NCI-H69 (cell line): ENCODE measurements around the gene LRBA.

Experiments
- DNase-seq: peaks from one replicate; lab custom pipeline; 2025; lab: John Stamatoyannopoulos, UW

The LRBA gene

GRCh38 chr4:150363721-150364688 is 651.1 kb downstream of the LRBA start:
- DNase-seq, result peak; percentile 41

- peak; percentile 18 for DNase-seq
These were observed 656.4 kb downstream of the LRBA start for GRCh38 chr4:150358691-150359090.

DNA sequence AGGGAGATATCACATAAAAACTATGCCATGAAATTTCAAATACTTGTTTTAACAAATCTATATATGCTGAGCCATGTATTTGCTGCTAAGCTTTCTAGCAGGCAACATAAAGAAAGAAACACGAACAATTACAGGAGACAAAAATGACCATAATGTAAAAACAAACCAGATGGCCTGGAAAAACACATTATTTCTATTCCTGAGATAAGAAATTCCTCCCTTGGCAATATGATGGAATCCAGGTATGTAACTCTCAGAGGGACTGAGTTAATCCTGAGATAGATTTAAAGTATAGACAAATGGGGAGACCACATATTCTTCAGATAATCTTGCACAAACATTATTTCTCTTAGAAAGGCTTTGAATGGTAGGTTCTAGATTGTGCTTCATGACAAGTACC is 657.3 kb downstream of the LRBA start:
- DNase-seq, result no peak

DNA sequence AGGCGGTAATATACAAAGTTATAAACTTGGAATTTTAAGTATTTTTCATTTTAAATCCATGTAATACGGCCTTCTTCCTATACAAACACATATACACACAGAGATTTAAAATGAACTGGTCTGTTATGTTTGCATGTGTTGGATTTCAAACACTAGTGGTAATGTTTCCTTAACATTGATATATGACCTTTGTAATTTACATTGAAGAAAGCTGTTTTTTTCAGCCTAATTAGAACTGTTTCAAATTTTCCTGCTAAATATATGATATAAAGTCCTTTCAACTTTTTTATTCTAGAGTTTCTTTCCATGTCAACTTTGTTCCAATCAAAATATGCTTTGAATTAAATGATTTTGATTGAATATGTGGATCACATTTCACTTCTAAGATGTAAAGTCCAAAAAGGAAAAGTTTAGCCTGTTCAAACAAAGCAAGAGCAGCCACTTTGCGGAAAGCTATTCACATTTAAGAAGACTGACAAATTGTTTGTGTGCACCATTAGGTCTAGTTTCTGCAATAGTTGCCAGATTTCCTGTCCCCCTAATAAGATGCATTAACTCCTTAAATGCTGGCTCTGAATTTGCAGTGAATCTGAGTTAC is 659.1 kb downstream of the LRBA start:
- DNase-seq, result peak; percentile 56

DNA sequence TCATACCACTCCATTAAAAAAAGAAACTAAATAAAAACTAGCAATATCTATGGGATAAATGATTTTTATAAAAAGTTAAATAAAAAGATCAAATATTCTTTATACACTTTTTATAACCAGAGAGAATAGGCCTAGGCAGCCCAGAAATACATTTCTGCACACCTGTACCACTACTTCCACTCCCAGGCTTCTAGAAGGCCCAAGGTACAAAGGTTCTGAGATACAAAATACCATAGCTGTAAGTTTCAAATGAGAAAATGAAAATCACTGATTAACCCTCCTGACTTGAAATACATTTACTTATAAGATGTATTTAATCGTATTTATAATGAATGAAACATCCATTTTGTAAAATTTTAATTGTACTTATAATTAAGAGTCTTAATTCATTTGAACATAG is 659.7 kb downstream of the LRBA start:
- peak; percentile 30 for DNase-seq

DNA sequence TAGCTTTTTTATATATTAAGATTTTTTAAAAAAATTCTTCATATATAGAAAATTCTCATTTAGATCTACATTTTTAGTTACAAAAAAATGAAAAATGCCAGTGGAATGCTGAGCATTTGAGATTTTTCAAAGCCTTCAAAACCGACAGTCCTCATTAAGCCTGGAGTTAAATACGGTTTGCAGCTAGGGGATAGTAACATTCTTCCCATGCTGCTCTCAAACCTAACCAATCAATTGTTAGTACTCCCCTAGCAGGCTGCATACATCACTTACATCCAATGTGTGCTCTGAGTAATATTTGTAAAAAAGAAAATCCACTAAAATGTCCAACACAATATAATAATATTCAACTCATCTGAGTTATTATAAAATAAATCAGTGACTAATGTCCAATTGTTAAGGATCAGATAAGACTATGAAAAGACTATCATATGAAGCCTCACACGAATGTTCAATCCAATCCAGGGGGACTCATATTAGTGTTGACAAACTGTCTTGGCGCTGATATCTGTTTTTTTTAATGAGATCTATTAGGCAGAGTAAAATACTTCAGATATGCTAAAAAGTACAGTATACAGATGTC is 660.8 kb downstream of the LRBA start:
- DNase-seq, result peak; percentile 60

- DNase-seq, result peak; percentile 2
These were observed 667.0 kb downstream of the LRBA start for GRCh38 chr4:150348079-150348478.

DNA sequence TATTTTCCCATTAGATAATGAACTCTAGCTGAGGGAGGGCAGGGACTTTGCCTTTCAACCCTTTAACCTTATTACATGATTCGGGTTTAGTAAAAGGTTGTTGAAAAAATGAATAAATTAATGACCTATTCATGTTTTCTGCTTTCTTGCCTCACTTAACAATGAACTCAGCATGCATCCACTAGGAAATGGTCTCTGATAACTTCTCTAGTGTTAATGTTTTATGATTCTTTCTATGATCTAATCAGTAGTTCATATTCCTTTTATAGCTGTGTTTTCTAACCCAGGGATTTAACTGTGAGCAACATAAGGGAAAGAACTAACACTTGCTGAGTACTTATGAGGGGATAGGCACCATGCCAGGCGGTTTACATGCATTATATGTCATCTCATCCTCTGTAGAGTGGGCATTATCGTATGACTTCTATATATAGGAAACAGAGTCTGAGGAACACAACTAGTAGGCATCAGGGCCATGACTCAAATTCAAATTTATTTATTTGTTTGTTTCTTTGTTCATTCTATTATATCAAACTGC is 669.8 kb downstream of the LRBA start:
- DNase-seq, result peak; percentile 13

GRCh38 chr4:150343796-150344195 is 671.3 kb downstream of the LRBA start:
- DNase-seq, result no peak

GRCh38 chr4:150342945-150343344 is 672.1 kb downstream of the LRBA start:
- DNase-seq, result no peak

DNA sequence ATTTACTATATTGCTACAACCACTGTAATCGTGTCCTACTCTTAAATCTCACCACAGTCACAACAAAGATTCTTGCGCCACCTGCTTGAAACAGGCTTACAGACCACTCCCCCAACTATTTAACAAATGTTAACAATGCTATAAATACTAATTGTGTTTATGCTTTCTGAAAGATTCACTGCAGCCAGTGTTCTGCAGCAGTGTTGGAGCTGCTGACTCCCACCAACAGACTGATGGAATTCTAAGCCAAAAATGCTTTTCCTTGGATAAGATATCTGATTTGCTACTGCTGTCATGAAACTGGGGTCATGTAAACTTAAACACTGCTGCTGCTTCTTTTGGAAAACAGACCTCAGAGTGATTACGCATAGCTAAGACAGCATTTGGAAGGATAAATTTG is 677.4 kb downstream of the LRBA start:
- peak; percentile 4 for DNase-seq

GRCh38 chr4:150336676-150337412 is 678.2 kb downstream of the LRBA start:
- DNase-seq, result no peak

DNA sequence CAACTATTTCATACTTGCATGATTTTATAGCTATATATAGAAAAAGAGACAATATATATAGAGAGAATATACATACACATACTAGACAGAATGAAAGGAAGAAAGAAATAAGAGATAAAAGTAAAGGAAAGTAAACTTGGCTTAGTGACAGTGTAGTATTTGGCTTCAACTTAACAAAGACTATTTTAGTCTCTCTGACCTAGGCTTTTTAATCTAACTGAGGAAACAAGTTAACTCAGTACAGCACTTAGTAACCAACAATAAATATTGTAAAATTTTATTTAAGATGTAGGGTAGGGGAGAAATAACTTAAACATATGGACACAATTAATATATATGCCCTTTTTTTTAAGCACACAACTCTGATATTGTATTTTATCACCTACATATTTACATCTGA is 682.1 kb downstream of the LRBA start:
- DNase-seq, result no peak

- no peak for DNase-seq
These were observed 683.0 kb downstream of the LRBA start for GRCh38 chr4:150332086-150332485.

- DNase-seq, result no peak
These were observed 685.7 kb downstream of the LRBA start for GRCh38 chr4:150329373-150329772.

- no peak for DNase-seq
These were observed 686.6 kb downstream of the LRBA start for GRCh38 chr4:150328496-150328895.

GRCh38 chr4:150327262-150327780 is 687.8 kb downstream of the LRBA start:
- DNase-seq, result no peak

GRCh38 chr4:150325872-150326271 is 689.2 kb downstream of the LRBA start:
- peak; percentile 24 for DNase-seq

- DNase-seq, result peak; percentile 70
These were observed 691.4 kb downstream of the LRBA start for GRCh38 chr4:150323406-150324325.

DNA sequence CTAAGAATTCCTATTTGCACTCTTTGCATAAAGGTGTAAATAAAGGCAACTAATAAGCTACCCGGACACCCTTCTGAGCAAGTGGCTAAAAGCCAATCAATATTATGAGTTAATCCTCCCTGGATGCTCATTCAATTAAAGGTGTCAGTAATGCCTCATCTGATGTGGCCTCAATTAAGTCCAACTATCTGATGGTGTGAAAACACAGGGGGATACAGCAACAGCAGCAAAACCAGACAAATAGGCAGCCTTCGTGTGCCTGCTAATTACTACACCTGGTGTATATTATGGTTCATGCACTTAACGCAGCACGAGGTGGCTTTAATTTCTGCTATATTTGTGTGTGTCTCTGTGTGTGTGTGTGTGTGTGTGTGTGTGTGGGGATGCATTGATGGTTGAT is 692.4 kb downstream of the LRBA start:
- peak; percentile 93 for DNase-seq

DNA sequence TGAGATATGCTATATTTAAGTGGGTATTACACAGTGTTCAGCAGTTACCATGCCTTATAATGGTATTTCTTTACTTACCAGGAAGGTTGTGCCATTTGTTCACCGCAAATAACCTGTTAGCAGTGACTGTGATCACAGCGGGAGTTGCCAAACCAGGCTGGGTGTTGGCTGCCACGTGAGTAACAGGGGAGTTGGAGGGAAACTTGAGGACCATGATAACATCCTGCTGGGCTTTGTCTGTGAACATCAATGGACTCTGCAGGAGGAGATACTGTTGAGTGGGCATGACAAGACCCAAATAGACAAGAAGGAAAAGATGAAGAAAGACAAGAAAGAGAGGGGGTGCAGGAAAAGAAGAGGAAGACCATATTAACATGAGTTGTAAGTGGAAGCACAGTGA is 694.0 kb downstream of the LRBA start:
- peak; percentile 48 for DNase-seq
